Memory B cell (primary cell): ENCODE data around the gene SPRR1B.
"Not testable (repeated sequence)": the region's sequence is repeated elsewhere in the genome, so short reads cannot be mapped to it uniquely, and the experiment has no call there.

Experiments
- ATAC-seq: fragments of 150-1000 bp; cut with Tn5 transposase; 2 replicates; pipeline ENCODE4 v1.10.0; 2021; ENCODE audit warnings: low read depth, mild to moderate bottlenecking, moderate library complexity
- DNase-seq, 2 donors: peaks; one replicate each; pipeline ENCODE4 v3.0.0; 2022; ENCODE audit warnings: low spot score in 2 of 2
- H3K27ac Mint-ChIP-seq: one replicate; pipeline ENCODE4 v1.8.0; 2022; ENCODE audit warnings: mild to moderate bottlenecking, moderate library complexity, mixed read lengths
- H3K27me3 Mint-ChIP-seq: one replicate; pipeline ENCODE4 v1.8.0; 2022; ENCODE audit warnings: mixed read lengths
- H3K36me3 Mint-ChIP-seq: one replicate; pipeline ENCODE4 v1.8.0; 2022; ENCODE audit warnings: mild to moderate bottlenecking, mixed read lengths
- H3K4me1 Mint-ChIP-seq: one replicate; pipeline ENCODE4 v1.8.0; 2022; ENCODE audit warnings: mixed read lengths
- H3K4me3 Mint-ChIP-seq: one replicate; pipeline ENCODE4 v1.8.0; 2022; ENCODE audit warnings: mild to moderate bottlenecking, moderate library complexity, mixed read lengths
- H3K9me3 Mint-ChIP-seq: one replicate; pipeline ENCODE4 v1.8.0; 2022; ENCODE audit warnings: mixed read lengths

Gene SPRR1B, protein sequence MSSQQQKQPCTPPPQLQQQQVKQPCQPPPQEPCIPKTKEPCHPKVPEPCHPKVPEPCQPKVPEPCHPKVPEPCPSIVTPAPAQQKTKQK

DNA sequence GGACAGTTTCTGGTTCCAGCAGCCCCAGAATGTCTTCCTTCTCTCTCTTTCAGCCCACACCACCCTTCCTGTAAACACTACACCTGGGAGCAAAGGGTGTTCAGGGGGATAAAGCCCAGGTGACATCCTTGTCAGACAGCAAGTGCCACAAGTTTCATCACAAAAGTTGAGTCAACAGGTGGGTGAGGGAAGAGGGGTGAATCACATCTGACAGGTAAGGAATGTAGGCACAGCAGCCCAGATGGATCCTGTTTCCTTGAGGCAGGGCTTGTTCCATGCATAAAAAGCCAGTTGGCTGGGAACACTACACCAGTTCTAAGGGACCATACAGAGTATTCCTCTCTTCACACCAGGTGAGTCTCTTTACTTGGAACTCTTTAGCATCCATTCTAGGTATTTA is at the start of gene SPRR1B:
Gene SPRR1B (plus strand): TSS at position 309 of the 400 bp plus-strand sequence. CDS start 1,143 bp downstream, outside the sequence.
- no peak for ATAC-seq
- H3K4me1 Mint-ChIP-seq, result no peaks in the 10 kb centered on the region
- no peaks in the 10 kb centered on the region for H3K9me3 Mint-ChIP-seq
- DNase-seq, result no peak
- H3K27ac Mint-ChIP-seq, result no peak within 1 kb of the TSS
- peaks cover 8% of the 10 kb centered on the region for H3K27me3 Mint-ChIP-seq
- peaks cover 1% of the 10 kb centered on the region for H3K36me3 Mint-ChIP-seq
- H3K4me3 Mint-ChIP-seq, result no peak within 1 kb of the TSS

DNA sequence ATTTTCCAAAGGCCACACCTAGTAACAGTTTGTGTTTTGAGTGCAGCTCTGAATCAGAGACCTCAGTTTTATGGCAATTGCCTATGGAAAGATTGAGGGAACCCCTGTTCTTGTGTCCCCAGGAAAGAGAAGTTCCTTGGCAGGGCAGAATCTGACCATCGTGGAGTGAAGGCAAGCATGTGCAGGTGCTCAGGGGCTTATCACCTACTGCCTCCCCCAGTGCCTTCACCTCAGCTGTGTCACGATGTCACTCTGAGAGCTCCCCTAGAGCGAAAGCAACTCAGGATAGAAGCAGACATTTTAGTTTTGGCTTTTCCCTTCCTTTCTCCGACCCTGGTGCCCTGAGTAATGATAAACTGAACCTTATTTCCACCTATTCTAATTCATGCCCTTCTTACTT is 48.9 kb upstream of the SPRR1B start:
- no peak for DNase-seq
- Mint-ChIP-seq H3K4me1 (no peaks in the 10 kb centered on the region), H3K4me3 (no peak overlapping the region), H3K27ac (no peak overlapping the region), H3K27me3 (peaks cover 25% of the 10 kb centered on the region), H3K9me3 (no peaks in the 10 kb centered on the region), H3K36me3 (no peaks in the 10 kb centered on the region)
- no peak for ATAC-seq

DNA sequence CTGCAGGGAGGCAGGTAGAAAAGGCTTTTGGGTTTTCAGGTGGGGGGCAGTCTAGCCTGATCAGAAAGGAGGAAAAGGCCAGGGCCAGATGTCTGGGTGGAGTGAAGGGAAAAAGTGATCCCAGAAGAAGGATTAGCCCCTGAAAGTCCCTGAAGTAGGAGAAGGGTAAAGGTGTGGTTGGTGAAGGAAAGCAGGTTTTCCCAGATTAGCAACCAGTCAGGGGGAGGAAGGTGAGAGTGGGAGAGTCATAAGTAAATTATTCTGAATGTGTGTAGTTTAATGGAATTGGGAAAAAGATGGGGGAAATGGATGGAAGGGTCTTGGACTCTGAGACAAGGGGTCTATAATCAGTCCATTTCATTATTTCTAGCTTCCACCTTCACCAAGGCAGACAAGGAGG is 47.8 kb upstream of the SPRR1B start:
- peaks cover 25% of the 10 kb centered on the region for H3K27me3 Mint-ChIP-seq
- no peaks in the 10 kb centered on the region for H3K36me3 Mint-ChIP-seq
- no peaks in the 10 kb centered on the region for H3K4me1 Mint-ChIP-seq
- DNase-seq (no peak), ATAC-seq (no peak)
- H3K4me3 Mint-ChIP-seq, result no peak overlapping the region
- no peaks in the 10 kb centered on the region for H3K9me3 Mint-ChIP-seq
- no peak overlapping the region for H3K27ac Mint-ChIP-seq

DNA sequence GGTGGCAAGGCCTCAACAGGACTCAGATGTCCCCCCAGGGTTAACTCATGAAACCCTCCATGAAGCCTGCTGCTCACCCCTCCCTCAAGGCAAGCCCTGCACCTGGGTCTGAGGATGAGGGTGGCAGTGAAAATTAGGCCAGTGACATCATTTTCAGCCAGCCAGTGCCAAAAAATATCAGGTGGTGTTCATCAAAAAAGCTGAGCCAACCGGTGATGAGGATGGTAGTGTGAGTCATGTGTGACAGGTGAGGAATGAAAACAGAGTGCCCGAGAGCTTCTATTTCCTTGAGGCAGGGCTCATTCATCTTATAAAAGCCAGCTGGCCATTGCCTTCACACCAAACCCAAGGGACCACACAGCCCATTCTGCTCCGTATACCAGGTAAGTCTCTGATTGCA is 47.3 kb upstream of the SPRR1B start, which contains the start of gene SPRR1A:
Gene SPRR1A (plus strand): TSS at position 339 of the 400 bp plus-strand sequence. CDS start 1,150 bp downstream, outside the sequence.
- H3K4me3 Mint-ChIP-seq, result no peak within 1 kb of the TSS
- ATAC-seq, result no peak
- no peaks in the 10 kb centered on the region for H3K9me3 Mint-ChIP-seq
- no peaks in the 10 kb centered on the region for H3K36me3 Mint-ChIP-seq
- DNase-seq, result no peak
- H3K4me1 Mint-ChIP-seq, result no peaks in the 10 kb centered on the region
- H3K27me3 Mint-ChIP-seq, result peaks cover 25% of the 10 kb centered on the region
- H3K27ac Mint-ChIP-seq, result no peak within 1 kb of the TSS

DNA sequence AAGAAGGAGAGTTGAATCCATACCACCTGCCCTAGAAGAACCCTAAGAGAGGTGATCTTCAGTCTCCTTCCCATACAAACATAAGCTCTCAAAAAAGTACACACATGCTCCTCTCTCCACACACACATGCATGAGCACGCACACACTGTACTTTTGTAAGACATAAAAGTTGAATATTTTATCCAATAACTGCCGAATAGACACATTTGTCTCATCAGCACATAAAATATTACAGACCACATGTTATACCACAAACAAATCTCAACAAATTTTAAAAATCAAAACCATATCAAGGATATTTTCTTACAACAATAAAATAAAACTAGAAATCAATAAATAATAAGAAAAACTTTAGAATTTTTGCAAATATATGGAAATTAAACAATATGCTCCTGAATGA is 44.4 kb upstream of the SPRR1B start:
- H3K9me3 Mint-ChIP-seq, result no peaks in the 10 kb centered on the region
- H3K4me3 Mint-ChIP-seq, result no peak overlapping the region
- H3K4me1 Mint-ChIP-seq, result no peaks in the 10 kb centered on the region
- H3K27ac Mint-ChIP-seq, result no peak overlapping the region
- no peak for DNase-seq
- H3K36me3 Mint-ChIP-seq, result no peaks in the 10 kb centered on the region
- peaks cover 16% of the 10 kb centered on the region for H3K27me3 Mint-ChIP-seq
- no peak for ATAC-seq

DNA sequence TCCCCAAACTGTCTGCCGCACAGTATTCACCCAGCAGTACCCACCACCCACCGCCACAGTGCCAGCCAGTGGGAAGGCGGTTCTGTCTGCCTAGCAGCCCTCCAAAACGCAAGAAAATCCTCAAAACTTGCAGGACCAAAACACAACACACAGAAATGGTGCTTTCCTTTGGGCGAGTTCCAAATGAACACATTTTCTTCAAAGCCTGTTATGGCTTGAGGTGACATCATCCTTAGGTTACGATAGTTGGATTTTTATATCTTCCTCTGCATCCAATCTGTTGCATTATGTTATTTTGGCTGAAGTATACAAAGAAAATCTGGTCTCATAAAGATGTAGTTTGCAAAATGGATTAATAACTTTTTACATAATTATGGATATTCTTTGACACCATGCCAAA is 37.8 kb upstream of the SPRR1B start:
- H3K9me3 Mint-ChIP-seq, result peaks cover 3% of the 10 kb centered on the region
- no peak overlapping the region for H3K4me3 Mint-ChIP-seq
- H3K27me3 Mint-ChIP-seq, result peaks cover 1% of the 10 kb centered on the region
- no peaks in the 10 kb centered on the region for H3K4me1 Mint-ChIP-seq
- no peak overlapping the region for H3K27ac Mint-ChIP-seq
- no peaks in the 10 kb centered on the region for H3K36me3 Mint-ChIP-seq
- ATAC-seq, result no peak
- DNase-seq, result no peak

DNA sequence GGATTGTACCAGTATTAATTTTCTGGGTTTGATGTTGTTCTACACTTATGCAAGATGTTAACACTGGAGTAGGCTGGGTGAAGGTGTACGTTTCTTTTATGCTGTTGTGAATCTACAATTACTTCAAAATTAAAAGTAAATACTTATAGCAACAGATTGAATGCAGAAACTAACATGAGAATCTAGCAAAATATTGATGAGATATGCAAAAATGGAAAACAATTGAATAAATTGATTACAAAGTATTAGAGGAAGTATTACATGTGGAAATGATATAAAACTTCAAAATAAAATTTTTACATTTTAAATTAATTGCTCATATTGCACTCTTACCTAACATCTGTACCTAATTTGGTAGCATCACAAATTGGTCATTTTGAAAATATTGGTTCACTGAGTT is 35.2 kb upstream of the SPRR1B start:
- Mint-ChIP-seq H3K9me3 (peaks cover 3% of the 10 kb centered on the region), H3K4me3 (no peak overlapping the region), H3K36me3 (no peaks in the 10 kb centered on the region), H3K27ac (no peak overlapping the region), H3K4me1 (no peaks in the 10 kb centered on the region), H3K27me3 (peaks cover 9% of the 10 kb centered on the region)
- no peak for DNase-seq
- no peak for ATAC-seq

DNA sequence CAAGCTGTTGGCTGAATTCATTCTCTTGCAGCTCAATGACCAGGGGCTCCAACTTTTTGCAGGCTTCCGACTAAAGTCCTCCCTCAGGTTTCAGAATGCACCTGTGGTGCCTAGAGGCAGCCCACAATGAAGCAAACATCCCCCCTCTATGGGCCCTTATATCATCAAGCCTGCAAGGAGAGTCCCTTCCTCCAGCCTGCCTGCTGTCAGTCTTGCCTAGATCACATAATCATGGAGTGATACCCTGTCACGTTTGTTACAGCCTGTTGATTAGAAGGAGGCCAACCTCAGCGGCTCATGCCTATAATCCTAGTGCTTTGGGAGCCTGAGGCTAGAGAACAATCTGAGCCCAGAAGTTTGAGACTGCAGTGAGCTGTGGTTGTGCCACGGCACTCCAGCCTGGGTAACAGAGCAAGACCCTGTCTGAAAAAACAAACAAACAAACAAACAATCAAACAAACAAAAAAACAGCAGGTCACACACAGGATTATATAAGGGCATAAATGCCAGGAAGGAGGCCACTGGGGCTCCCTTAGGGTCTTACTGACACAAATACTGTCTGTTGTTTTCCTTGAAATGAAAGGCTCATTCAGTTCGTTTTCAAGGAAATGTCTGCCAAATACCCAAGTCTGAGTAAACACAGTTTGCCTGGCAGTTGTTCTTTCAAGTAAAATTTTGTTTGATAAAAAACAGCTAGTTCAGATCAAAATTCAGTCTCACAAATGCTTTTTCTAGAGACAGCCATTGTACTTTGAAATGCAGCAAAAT is 34.2 kb upstream of the SPRR1B start:
- peaks cover 9% of the 10 kb centered on the region for H3K27me3 Mint-ChIP-seq
- no peaks in the 10 kb centered on the region for H3K4me1 Mint-ChIP-seq
- H3K27ac Mint-ChIP-seq, result no peak overlapping the region
- ATAC-seq (no peak), DNase-seq (no peak)
- H3K4me3 Mint-ChIP-seq, result no peak overlapping the region
- peaks cover 3% of the 10 kb centered on the region for H3K9me3 Mint-ChIP-seq
- H3K36me3 Mint-ChIP-seq, result no peaks in the 10 kb centered on the region

DNA sequence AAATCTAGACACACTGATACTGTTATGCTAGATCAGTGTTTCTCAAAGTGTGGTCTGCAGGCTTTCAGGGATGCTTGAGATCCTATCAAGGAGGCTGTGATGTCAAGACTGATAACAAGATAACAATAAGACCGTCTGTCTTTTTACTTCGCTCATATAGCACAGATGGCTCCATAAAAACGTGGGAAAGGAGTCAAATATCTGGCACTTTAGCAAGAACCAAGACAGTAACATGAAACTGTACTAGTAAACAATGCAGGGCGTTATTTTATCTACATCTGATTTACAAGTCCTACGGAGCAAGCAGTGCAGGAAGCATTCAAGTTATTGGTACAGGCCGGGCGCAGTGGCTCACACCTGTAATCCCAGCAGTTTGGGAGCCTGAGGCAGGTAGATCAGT is 33.1 kb upstream of the SPRR1B start:
- Mint-ChIP-seq H3K4me1 (no peaks in the 10 kb centered on the region), H3K4me3 (no peak overlapping the region), H3K27ac (no peak overlapping the region), H3K27me3 (peaks cover 11% of the 10 kb centered on the region), H3K9me3 (peaks cover 3% of the 10 kb centered on the region), H3K36me3 (no peaks in the 10 kb centered on the region)
- DNase-seq (no peak), ATAC-seq (no peak)

DNA sequence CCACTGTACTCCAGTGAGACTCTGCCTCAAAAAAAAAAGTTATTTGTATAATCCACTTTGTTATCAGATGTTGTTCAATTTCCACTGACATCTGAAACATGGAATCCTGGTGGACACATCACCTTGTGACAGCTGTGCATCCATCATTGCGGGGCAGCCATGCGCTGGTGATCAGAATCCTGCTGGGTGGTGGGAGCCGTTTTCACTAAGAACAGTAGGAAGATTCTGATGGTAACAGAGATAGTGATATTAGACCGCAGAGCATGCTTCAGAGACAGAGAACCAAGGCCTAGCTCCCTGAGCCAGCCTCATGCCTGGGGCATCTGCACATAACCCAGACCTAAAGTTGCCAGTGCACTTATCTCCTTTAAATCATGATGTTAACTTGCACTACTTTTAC is 32.5 kb upstream of the SPRR1B start:
- no peaks in the 10 kb centered on the region for H3K4me1 Mint-ChIP-seq
- peaks cover 3% of the 10 kb centered on the region for H3K9me3 Mint-ChIP-seq
- H3K4me3 Mint-ChIP-seq, result no peak overlapping the region
- H3K36me3 Mint-ChIP-seq, result no peaks in the 10 kb centered on the region
- DNase-seq (no peak), ATAC-seq (no peak)
- peaks cover 11% of the 10 kb centered on the region for H3K27me3 Mint-ChIP-seq
- no peak overlapping the region for H3K27ac Mint-ChIP-seq

DNA sequence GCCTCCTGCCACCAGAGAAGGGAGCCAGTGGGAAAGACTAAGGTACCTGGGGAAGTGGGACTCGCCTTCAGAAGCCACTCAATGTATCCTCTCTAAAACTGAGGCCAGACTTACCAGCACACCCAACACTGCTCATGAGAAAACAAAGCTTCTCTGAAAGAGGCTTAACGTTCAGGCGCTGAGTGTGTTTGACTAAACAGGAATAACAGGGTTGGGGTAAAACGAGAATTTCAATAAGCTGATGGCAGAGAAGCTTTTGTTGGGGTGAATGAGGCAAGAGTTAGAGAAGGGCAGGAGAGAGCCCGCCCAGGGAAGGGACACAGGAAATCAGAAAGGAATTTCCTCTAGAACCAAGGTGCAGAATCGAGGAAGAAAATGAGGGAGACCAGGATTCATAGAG is 31.2 kb upstream of the SPRR1B start:
- no peak for DNase-seq
- H3K9me3 Mint-ChIP-seq, result peaks cover 3% of the 10 kb centered on the region

DNA sequence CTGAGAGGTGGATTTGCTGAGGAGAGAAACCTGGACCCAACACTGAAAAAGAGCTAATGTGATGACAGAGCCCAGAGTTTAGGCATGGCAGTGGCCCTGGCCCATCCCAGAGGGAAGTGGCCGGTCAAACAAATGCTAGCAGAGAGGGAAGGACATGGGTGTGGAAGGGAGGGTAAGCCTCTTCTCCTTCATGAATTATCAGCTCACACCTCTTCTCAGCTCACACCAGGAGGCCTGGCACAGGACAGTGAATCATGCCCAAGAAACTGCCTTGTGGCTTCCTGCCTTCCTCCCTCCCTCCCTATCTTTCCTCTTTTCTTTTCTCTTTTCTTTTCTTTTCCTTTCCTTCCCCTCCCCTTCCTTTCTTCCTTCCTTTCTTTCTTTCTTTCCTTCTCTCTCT is 30.7 kb upstream of the SPRR1B start:
- H3K9me3 Mint-ChIP-seq, result peaks cover 3% of the 10 kb centered on the region
- H3K36me3 Mint-ChIP-seq, result no peaks in the 10 kb centered on the region
- H3K4me3 Mint-ChIP-seq, result no peak overlapping the region
- ATAC-seq, result no peak
- no peak for DNase-seq
- H3K27ac Mint-ChIP-seq, result no peak overlapping the region
- H3K27me3 Mint-ChIP-seq, result peaks cover 9% of the 10 kb centered on the region
- no peaks in the 10 kb centered on the region for H3K4me1 Mint-ChIP-seq

More for the DNA sequence above, 31.2 kb upstream of the SPRR1B start:
- Mint-ChIP-seq H3K27me3 (peaks cover 11% of the 10 kb centered on the region), H3K36me3 (no peaks in the 10 kb centered on the region), H3K4me1 (no peaks in the 10 kb centered on the region), H3K4me3 (no peak overlapping the region), H3K27ac (no peak overlapping the region)
- no peak for ATAC-seq

DNA sequence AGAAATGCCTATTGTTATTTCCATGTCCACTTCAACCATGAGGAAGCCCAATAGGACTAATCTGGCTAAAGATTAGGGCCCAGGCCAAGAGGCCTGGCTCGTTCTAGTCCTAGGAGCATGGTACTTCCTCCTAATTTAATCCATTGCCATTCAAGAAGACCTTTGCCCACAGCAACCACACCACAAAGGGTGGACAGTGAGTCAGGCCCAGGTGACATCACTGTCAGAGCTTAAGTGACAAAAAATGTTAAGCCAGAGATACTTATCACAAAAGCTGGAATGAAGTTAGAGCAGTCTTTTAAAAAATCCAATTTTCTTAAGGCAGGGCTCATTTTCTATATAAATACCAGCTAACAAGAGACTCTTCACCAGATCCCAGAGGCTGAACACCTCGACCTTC is 29.6 kb upstream of the SPRR1B start, which contains the start of gene SPRR3:
Gene SPRR3 (plus strand): TSS at position 368 of the 400 bp plus-strand sequence. CDS start 1,272 bp downstream, outside the sequence.
- no peak for DNase-seq
- ATAC-seq, result no peak
- H3K9me3 Mint-ChIP-seq, result no peaks in the 10 kb centered on the region
- no peaks in the 10 kb centered on the region for H3K36me3 Mint-ChIP-seq
- no peak within 1 kb of the TSS for H3K27ac Mint-ChIP-seq
- H3K4me1 Mint-ChIP-seq, result no peaks in the 10 kb centered on the region
- peaks cover 9% of the 10 kb centered on the region for H3K27me3 Mint-ChIP-seq
- H3K4me3 Mint-ChIP-seq, result no peak within 1 kb of the TSS

DNA sequence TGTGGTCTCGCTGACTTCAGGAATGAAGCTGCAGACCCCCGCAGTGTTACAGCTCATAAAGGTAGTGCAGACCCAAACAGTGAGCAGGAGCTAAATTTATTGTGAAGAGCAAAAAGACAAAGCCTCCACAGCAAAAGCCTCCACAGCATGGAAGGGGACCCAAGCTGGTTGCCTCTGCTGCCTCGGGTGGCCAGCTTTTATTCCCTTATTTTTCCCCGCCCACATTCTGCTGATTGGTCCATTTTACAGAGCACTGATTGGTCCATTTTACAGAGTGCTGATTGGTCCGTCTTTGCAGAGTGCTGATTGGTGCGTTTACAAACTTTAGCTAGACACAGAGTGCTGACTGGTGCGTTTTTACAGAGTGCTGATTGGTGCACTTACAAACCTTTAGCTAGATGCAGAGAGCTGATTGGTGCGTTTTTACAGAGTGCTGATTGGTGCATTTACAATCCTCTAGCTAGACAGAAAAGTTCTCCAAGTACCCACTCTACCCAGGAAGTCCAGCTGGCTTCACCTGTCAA is 19.7 kb upstream of the SPRR1B start:
- H3K36me3 Mint-ChIP-seq, DNase-seq, H3K4me1 Mint-ChIP-seq, H3K9me3 Mint-ChIP-seq, H3K27me3 Mint-ChIP-seq, ATAC-seq, H3K27ac Mint-ChIP-seq, H3K4me3 Mint-ChIP-seq: not testable (repeated sequence)
